Prostate gland (tissue), 2 donors: ENCODE data around the gene CDH6.

Source experiments
- CTCF ChIP-seq, 4 experiments: fragments of 200-600 bp in 2 of 4; fragments of 450-650 bp in 2 of 4; sonication (generic) in 2 of 4; IDR thresholded peaks; 1 replicate in 3 of 4; 2 replicates in 1 of 4; pipeline ENCODE4 v1.5.1; 2016 to 2019; ENCODE audit warnings: antibody characterized with exemption in 4 of 4, mild to moderate bottlenecking in 2 of 4, moderate library complexity in 2 of 4
- POLR2A ChIP-seq: fragments of 450-650 bp; IDR thresholded peaks from one replicate; pipeline ENCODE4 v1.6.1; 2016; ENCODE audit warnings: antibody characterized with exemption, mild to moderate bottlenecking
- POLR2AphosphoS5 ChIP-seq: sonication (generic); formaldehyde crosslinking; IDR thresholded peaks from one replicate; pipeline ENCODE4 v1.6.1; 2017; ENCODE audit warnings: antibody characterized with exemption

DNA sequence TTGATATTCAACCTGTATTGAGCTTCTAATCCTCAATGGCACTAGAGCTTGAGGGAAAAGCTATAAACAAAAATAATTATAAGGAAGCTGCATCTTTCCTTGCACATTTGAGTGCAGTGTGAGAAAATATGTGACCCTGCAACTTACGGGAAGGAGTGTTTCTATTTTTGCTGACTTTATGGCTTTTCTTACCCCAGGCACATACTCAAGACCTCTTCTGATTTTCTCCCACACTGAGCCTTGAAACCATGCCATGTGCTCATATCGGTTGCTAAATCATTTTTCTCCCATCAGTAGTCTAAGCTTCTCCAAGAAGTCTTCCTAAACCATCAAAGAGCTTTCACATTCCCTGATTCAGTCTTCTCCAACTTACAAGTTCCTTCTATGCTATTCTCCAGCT lies 91.5 kb downstream of the CDH6 start:
- TF ChIP-seq CTCF (IDR thresholded peaks at IDR 0.05) (no peak), POLR2A (no peak), POLR2AphosphoS5 (no peak)
